ENCODE data around the gene ICOS.

GRCh38 chr2:203913947-203914346 is 22.6 kb upstream of the ICOS start:
- TF ChIP-seq CTCF (IDR thresholded peaks at IDR 0.05) (no peak), POLR2AphosphoS5 (IDR thresholded peaks at IDR 0.05) (no peak)
